ENCODE data around the gene THBS1.

DNA sequence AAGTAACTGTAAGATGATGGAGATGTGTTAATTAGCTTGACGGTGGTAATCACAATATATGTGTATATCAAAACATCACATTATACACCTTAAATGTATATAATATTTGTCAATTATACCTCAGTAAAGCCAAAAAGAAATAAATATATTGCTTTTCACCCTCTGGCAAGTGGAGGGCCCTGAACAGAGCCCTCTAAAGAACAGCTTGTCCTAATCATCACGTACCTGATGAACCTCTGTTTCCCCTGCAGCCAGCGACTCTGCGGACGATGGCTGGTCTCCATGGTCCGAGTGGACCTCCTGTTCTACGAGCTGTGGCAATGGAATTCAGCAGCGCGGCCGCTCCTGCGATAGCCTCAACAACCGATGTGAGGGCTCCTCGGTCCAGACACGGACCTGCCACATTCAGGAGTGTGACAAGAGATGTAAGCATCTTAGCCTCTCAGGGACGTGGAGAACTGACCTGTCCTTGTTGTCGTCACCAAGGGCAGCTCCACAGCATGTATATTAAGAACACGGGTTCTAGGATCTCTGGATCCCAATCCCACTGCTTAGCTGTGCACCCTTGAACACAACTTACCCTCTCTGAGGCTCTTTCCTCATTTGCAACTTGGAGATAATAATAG, 6.3 kb downstream of the THBS1 start:
- TF ChIP-seq CTCF (conservative IDR thresholded peaks at IDR 0.05; ENCODE audit: low read length) (no peak), EZH2phosphoT487 (IDR thresholded peaks at IDR 0.05; ENCODE audit: borderline replicate concordance, low read depth, low read length) (no peak)
